Muscle of leg (tissue), 11 donors: ENCODE results near the gene YPEL5. TPM values are rescaled to one million over a fixed set of nuclear protein-coding genes. Genes with fewer than 3 reads are reported as not detected.

ENCODE experiments used
- DNase-seq: peaks from one replicate; pipeline ENCODE4 v3.0.0; 2013
- H3K27ac ChIP-seq: one replicate; pipeline ENCODE4 v1.5.1; 2013; ENCODE audit warnings: mild to moderate bottlenecking, low read length, control low read depth
- H3K27me3 ChIP-seq: one replicate; pipeline ENCODE4 v1.6.1; 2013; ENCODE audit warnings: low read length; ENCODE audit not compliant: control insufficient read depth, insufficient read depth
- H3K36me3 ChIP-seq: one replicate; pipeline ENCODE4 v1.6.1; 2013; ENCODE audit warnings: low read length; ENCODE audit not compliant: control insufficient read depth, insufficient read depth
- H3K4me1 ChIP-seq: one replicate; pipeline ENCODE4 v1.6.1; 2013; ENCODE audit warnings: low read length; ENCODE audit not compliant: control insufficient read depth, insufficient read depth
- H3K4me3 ChIP-seq: one replicate; pipeline ENCODE4 v1.5.1; 2013; ENCODE audit warnings: low read length, control low read depth
- H3K9me3 ChIP-seq: replicated peaks from 2 replicates; pipeline ENCODE4 v1.6.1; 2013; ENCODE audit warnings: low read depth, low read length; ENCODE audit not compliant: control insufficient read depth
- WGBS: methylation state at CpG from one replicate; pipeline ENCODE4 v1.1.5; 2013; ENCODE audit warnings: missing lambda C conversion rate; ENCODE audit not compliant: insufficient coverage; 5-methylcytosine and 5-hydroxymethylcytosine counted together
- polyA plus RNA-seq, 8 donors: library from polyadenylated mRNA; unstranded; fragments of 120-200 nt; gene quantifications; one replicate each; pipeline versions ENCODE4 v1.2.1 to v1.2.3, GENCODE V29; 2013; ENCODE audit warnings: inconsistent platforms in 1 of 8, low replicate concordance in 1 of 8; ENCODE audit not compliant: insufficient read length in 8 of 8, insufficient read depth in 1 of 8
- total RNA-seq: library from RNA; stranded (reverse); fragments of 120-200 nt; gene quantifications from one replicate; pipeline ENCODE4 v1.2.4, GENCODE V29; 2013

YPEL5 gene
- total and polyA plus RNA-seq, 9 donors = 33.4 to 53.2 (median 45.6) TPM

DNA sequence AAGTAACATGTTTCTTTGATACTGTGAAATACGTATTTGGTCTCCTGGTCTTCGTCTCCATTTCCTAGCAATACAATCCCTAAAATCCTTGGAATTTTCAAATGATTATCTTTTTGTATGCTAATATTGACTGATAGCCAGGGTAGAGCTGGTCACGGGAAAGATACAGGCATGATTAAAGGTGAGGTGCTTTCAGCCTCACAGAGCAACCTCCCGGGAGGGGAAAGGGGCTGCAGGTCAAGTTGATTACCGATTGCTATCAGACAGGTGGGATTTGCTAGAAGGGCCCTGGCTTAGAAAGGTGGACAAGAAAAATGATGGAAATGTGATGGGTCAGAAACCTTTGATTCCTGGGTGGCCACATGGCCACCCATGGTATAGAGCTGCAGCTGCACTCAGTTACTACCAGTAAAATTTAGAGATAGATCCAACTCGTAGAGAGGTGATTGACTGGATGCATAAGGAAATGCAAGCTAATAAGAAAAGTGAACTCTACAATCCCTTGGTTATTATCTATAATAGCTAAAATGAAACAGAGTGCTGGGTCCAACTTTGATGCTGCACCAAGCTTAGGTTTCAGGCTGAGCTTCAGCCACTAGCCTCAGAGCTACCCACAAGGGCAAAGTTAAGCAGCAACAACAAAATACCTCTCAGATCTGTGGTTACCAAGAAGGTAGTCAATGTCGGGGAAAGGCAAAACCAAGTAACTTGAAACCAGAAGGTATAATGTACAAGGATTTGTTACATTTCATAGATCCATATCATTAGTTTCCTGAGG, 15.3 kb downstream of the YPEL5 start:
- Histone ChIP-seq H3K36me3 (peaks cover 29% of the 10 kb centered on the region), H3K27me3 (no peaks in the 10 kb centered on the region), H3K4me3 (no peak overlapping the region), H3K4me1 (peaks cover 2% of the 10 kb centered on the region), H3K27ac (no peak overlapping the region), H3K9me3 (no peaks in the 10 kb centered on the region)
- WGBS = 75% methylated on average over 3 of the region's 7 CpGs
- no peak for DNase-seq

DNA sequence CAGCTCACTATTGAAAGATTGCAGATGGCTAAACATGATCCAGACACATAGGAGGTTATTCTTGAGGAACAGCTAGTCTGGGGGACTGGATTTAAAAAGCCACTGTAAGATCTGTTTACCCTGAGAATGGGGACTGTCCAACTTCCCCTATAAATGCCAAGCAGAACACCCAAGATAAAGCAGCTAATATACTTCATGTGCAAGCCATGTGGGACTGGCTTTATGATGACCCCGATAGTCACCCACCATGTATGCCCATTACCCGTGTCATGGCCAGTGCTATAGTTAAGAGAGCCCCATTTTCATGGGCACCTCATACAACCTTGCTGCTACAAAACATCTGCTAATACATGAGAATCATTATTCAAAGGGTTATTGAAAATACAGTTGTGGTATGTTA, 16.0 kb downstream of the YPEL5 start:
- Histone ChIP-seq H3K27ac (no peak overlapping the region), H3K4me1 (peaks cover 2% of the 10 kb centered on the region), H3K9me3 (no peaks in the 10 kb centered on the region), H3K4me3 (no peak overlapping the region), H3K36me3 (peaks cover 23% of the 10 kb centered on the region), H3K27me3 (no peaks in the 10 kb centered on the region)
- no peak for DNase-seq
- no CpG with 5 or more reads among the region's 2 CpGs for WGBS

DNA sequence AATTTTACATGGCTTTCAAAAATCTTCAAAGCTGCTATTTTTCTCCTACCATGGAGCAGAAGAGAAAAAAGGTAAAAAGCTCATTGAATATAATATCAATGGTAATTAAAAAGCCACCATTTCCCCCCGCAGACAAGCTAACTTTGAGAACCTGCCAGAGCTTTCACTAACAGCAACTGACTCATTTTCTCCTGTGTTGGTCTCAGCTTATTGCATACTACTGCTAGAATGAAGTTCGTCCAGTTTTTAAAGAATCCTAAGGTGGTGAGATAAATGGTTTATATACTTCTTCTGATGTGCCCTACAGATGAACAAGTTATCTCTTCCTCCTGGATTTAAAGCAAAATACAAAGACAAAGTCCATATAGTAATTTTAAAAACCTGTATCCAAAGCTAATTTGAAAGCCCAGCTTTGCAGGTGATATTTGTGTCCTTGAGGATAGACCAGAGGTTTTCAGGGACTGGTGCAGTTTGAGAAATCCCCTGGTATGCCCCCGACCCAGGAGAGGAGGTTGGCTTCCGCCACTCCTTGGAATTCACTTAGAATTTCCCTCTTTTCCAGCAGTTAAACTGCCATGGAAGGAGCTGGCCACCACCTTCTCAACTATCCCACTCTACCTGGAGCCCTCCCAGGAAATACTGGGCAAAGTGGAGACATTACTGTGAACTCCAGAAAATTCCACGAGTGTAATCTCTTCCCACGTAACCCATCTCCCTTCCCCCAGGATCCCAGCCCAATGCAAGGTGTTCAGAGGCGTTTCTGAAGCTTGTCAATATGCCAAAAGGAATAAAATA, 17.5 kb downstream of the YPEL5 start:
- peak; percentile 24 for DNase-seq
- Histone ChIP-seq H3K36me3 (peaks cover 12% of the 10 kb centered on the region), H3K27ac (no peak overlapping the region), H3K9me3 (no peaks in the 10 kb centered on the region), H3K4me1 (peaks cover 2% of the 10 kb centered on the region), H3K27me3 (no peaks in the 10 kb centered on the region), H3K4me3 (no peak overlapping the region)
- 20% methylated on average over 3 of the region's 7 CpGs for WGBS

DNA sequence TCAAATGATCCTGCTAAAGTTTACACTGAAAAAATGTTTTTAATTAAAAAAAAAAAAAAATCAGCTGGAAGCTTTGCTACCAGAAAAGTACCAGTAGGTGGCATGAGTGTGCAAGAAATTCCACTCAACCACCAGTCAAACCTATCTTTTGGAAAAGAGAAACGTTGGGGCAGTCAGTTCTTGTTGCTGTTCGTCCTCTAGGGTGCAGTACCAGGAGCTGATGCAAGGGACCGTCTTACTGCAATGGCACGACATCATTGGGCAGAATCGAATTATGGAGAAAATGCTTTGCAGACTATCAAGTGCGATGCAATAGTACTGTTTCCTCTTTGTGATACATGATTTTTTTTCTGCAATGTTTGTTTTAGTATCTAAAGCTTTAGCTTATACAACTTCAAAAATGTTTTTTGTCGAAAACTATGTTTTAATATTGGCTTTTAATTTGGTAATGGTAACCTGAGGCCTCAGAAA, 18.3 kb downstream of the YPEL5 start:
- peak; percentile 84 for DNase-seq
- no peak overlapping the region for H3K27ac ChIP-seq
- WGBS = no CpG with 5 or more reads among the region's 7 CpGs
- no peaks in the 10 kb centered on the region for H3K9me3 ChIP-seq
- H3K4me1 ChIP-seq = peaks cover 2% of the 10 kb centered on the region
- H3K4me3 ChIP-seq = no peak overlapping the region
- H3K27me3 ChIP-seq = no peaks in the 10 kb centered on the region
- H3K36me3 ChIP-seq = peaks cover 6% of the 10 kb centered on the region

DNA sequence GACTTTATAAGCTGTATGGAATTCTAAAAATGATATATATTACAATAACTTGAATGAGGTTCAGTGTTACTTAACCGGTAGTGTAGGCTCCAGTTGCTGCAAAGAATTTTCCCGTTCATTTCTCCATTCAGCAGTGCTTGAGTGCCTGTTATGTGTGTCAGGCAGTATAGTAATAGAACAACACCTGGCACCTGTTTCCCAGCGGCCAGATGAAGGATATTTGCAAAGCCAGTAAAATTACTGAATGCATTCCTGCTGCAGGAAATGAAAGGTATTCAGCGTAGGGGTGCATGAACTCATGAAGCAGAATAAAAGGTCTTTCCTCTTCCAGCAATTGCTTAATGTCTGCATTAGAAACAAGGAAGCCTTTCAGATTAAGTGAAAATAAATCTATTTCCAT, 18.8 kb downstream of the YPEL5 start:
- H3K4me3 ChIP-seq = no peak overlapping the region
- whole genome bisulfite sequencing = 17% methylated on average over 2 of the region's 4 CpGs
- no peak for DNase-seq

DNA sequence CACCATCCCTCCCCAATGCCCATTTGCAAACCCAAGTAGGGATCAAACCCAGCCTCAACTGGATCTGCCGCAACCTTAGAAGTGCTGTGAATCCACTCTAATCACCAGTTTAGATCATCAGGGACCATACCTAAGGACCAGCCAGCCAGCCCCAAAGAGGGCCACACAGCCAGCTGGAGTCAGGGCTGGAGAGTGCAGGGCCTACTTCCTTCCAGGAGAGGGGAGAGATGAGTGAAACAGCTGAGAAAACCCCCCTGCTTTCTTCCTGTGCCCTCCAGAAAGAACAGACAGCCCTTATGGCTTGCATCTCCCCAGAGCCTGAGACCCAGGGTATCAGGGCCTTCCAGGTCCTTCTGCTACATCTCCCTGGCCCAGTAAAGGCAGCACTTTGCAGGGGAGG, 25.8 kb downstream of the YPEL5 start:
- WGBS = no CpG with 5 or more reads among the region's 1 CpG

More for the DNA sequence above, 18.8 kb downstream of the YPEL5 start:
- peaks cover 2% of the 10 kb centered on the region for H3K4me1 ChIP-seq
- H3K27me3 ChIP-seq = no peaks in the 10 kb centered on the region
- H3K27ac ChIP-seq = no peak overlapping the region
- H3K9me3 ChIP-seq = no peaks in the 10 kb centered on the region
- H3K36me3 ChIP-seq = peaks cover 6% of the 10 kb centered on the region

DNA sequence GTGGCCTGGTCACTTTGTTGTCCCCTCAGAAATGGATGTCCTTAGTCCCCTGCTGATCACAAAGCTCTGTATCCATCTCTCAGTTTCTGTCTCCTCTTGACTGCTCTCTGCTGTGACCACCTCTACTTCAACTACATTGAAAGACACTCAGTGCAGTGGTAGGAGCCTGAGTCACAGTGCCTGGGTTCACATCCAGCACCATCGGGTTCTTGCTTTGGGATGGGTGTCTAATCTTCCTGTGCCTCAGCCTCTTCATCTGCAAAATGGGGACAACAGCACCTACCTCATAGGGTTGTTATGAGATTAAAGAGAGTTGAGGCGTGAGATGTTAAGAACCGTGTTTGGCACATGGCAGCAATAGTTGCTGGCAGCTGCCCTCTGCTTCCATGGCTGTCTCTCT, 30.6 kb downstream of the YPEL5 start:
- no peaks in the 10 kb centered on the region for H3K9me3 ChIP-seq
- no peaks in the 10 kb centered on the region for H3K27me3 ChIP-seq
- 83% methylated on average over 1 of the region's 3 CpGs for WGBS
- no peak overlapping the region for H3K27ac ChIP-seq
- no peak for DNase-seq
- H3K4me3 ChIP-seq = no peak overlapping the region
- peaks cover 10% of the 10 kb centered on the region for H3K4me1 ChIP-seq
- H3K36me3 ChIP-seq = no peaks in the 10 kb centered on the region

More for the DNA sequence above, 25.8 kb downstream of the YPEL5 start:
- no peak overlapping the region for H3K27ac ChIP-seq
- no peaks in the 10 kb centered on the region for H3K27me3 ChIP-seq
- no peaks in the 10 kb centered on the region for H3K4me1 ChIP-seq
- no peak for DNase-seq
- no peaks in the 10 kb centered on the region for H3K36me3 ChIP-seq
- no peaks in the 10 kb centered on the region for H3K9me3 ChIP-seq
- H3K4me3 ChIP-seq = no peak overlapping the region

DNA sequence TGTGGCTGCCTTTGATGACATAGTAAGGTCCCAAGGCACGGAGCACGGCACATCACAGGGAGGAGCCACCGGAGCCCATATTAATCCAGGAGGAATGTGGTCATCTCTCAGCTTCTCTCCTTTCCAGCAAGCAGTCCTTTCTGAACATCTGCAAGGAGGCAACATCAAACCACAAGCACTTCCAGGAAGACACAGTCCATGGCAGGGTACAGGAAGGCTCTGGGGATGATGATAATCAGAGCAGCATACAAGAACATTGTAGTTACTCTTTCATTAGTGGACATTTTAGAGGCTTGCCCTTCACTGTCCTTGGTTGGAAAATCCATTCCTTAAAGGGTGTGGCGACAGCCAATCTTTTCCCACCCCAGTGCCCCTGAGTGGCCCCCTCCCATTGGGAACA, 31.1 kb downstream of the YPEL5 start:
- no peaks in the 10 kb centered on the region for H3K27me3 ChIP-seq
- no peaks in the 10 kb centered on the region for H3K36me3 ChIP-seq
- 86% methylated on average over 4 of the region's 4 CpGs for WGBS
- DNase-seq = no peak
- no peak overlapping the region for H3K27ac ChIP-seq
- no peaks in the 10 kb centered on the region for H3K9me3 ChIP-seq
- peaks cover 10% of the 10 kb centered on the region for H3K4me1 ChIP-seq
- no peak overlapping the region for H3K4me3 ChIP-seq

DNA sequence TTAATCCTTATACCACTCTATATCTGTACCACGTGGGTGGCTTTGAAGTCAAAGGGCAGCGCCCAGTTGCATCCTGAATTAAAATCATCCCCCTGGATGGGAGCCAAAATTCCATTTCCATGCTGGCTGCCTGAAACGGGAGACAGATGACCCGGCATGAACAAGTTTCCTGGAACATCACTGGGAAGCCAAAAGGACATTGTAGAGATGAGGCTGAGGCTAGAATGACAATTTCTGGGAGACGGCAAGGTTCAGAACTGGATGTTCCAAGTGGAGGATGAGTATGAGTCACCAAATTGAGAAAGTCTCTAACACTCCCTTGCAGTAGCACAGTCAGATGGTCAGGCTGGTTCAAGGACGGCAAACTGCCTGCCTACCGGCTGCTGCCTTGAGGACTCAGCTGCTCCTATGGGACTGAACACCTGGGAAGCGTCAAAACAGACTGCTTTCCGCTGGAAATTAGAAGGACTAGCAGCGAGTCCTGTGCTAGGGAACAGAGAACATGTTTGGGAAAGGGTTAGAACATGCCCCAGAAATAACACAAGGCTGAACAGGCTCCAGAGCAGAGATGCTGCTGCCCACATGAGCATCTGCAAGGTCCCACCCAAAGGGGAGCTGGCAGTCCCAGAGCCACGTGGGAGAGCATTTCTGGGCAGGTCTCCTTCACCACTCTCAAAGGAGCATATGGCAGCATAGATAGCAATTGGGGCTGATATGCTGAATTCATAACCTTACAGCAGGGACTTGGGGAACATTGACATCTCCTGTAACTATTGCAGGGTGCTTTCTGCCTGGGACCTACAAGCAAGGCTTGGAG, 32.0 kb downstream of the YPEL5 start:
- H3K27ac ChIP-seq = no peak overlapping the region

DNA sequence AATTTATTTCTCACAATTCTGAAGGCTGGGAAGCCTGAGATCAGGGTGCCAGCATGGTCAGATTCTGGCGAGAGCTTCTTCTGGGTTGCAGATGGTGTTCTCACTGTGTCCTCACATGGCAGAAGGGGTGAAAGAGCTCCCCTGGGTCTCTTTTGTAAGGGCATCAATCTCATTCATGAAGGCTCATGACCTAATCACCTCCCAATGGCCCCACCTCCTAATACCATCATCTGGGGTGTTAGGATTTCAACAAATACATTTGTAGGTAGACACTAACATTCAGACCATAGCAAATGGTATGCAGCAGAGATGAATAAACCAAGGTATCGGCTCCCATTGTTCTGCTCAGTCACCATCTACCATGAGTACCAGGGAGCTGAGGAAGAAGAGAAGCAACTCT, 32.7 kb downstream of the YPEL5 start:
- no peak overlapping the region for H3K27ac ChIP-seq
- WGBS = no CpG with 5 or more reads among the region's 2 CpGs
- H3K9me3 ChIP-seq = no peaks in the 10 kb centered on the region
- H3K4me3 ChIP-seq = no peak overlapping the region
- no peaks in the 10 kb centered on the region for H3K36me3 ChIP-seq
- peaks cover 10% of the 10 kb centered on the region for H3K4me1 ChIP-seq
- H3K27me3 ChIP-seq = no peaks in the 10 kb centered on the region
- DNase-seq = no peak

More for the DNA sequence above, 32.0 kb downstream of the YPEL5 start:
- no peaks in the 10 kb centered on the region for H3K27me3 ChIP-seq
- WGBS = 24% methylated on average over 6 of the region's 11 CpGs
- H3K9me3 ChIP-seq = no peaks in the 10 kb centered on the region
- H3K4me3 ChIP-seq = no peak overlapping the region
- peaks cover 10% of the 10 kb centered on the region for H3K4me1 ChIP-seq
- H3K36me3 ChIP-seq = no peaks in the 10 kb centered on the region
- DNase-seq = peak; percentile 46
